ENCODE results near the gene KLHDC7B. TPM values are rescaled to one million over a fixed set of nuclear protein-coding genes. Genes with fewer than 3 reads are reported as not detected.

KLHDC7B gene
- total RNA-seq, 1 experiment from 2014 or later = 1.6 TPM

DNA sequence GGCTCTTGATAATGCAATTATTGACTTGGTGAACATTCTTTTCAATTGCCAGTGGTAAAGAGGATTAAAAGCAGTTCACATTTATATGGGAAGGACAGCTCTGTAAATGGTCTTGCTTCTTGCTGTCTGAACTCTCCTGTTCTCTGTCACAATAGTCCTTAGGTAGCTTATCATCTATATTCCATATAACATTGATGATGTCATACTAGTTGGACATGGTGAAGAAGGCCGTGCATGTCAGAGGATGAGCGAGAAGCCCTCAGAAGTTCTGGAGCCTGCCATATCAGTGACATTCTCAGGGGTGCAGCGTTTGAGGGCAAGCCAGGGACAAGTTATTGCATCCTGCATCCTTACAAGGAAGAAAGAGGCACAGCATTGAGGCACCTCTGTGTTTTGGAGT is 39.5 kb downstream of the KLHDC7B start:
- H3K27me3 ChIP-seq (replicated peaks; ENCODE audit: insufficient read depth, low read depth, low read length, poor library complexity) = peaks cover 3% of the 10 kb centered on the region
- no peak overlapping the region for H3K4me3 ChIP-seq (ENCODE audit: low read depth, low read length, poor library complexity, severe bottlenecking)
- H3K36me3 ChIP-seq (ENCODE audit: insufficient read depth, low read length, poor library complexity, severe bottlenecking) = no peaks in the 10 kb centered on the region
- H3K27ac ChIP-seq (ENCODE audit: low read depth, low read length, poor library complexity, severe bottlenecking) = no peak overlapping the region
- DNase-seq (ENCODE audit: low spot score) = no peak
- POLR2A ChIA-PET (ENCODE audit: low non-redundant PET) = no interaction called here
- no TSS peak for BruUV-seq (replicated peaks)
- no peaks in the 10 kb centered on the region for H3K4me1 ChIP-seq (ENCODE audit: insufficient read depth, low read length, poor library complexity, severe bottlenecking)
- H3K9me3 ChIP-seq (ENCODE audit: low read depth, low read length, poor library complexity, severe bottlenecking) = no peaks in the 10 kb centered on the region
- intact Hi-C loops (cut with micrococcal nuclease; ENCODE audit: unreplicated experiment) = no loop called here
- TF ChIP-seq, protein P1, sequence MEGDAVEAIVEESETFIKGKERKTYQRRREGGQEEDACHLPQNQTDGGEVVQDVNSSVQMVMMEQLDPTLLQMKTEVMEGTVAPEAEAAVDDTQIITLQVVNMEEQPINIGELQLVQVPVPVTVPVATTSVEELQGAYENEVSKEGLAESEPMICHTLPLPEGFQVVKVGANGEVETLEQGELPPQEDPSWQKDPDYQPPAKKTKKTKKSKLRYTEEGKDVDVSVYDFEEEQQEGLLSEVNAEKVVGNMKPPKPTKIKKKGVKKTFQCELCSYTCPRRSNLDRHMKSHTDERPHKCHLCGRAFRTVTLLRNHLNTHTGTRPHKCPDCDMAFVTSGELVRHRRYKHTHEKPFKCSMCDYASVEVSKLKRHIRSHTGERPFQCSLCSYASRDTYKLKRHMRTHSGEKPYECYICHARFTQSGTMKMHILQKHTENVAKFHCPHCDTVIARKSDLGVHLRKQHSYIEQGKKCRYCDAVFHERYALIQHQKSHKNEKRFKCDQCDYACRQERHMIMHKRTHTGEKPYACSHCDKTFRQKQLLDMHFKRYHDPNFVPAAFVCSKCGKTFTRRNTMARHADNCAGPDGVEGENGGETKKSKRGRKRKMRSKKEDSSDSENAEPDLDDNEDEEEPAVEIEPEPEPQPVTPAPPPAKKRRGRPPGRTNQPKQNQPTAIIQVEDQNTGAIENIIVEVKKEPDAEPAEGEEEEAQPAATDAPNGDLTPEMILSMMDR (conservative IDR thresholded peaks at IDR 0.05; ENCODE audit: low read depth, low read length) = no peak
- no peak for TF ChIP-seq EZH2 (IDR thresholded peaks at IDR 0.05; ENCODE audit: borderline replicate concordance, low read depth, low read length, poor library complexity, severe bottlenecking)
- CTCF ChIA-PET = no interaction called here

DNA sequence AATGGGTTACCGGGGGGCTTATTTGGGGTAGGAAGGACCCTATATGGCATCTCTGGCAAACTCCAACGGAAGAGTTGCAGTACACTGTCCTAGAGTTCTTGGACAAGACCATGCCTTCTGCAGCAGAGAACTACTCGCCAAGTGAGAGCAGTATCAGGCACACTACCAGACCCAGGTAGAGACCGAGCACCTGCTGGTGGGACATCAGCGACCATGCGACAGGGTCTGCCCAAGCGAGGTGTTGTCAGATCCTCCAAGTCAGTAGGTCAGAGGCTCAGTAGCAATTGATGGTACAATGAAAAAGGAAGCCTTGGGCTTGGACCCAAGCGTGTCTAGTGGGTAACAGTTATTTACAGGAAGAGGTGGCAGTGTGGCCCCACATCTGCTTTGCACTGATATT is 40.1 kb downstream of the KLHDC7B start:
- intact Hi-C loops (cut with micrococcal nuclease; ENCODE audit: unreplicated experiment) = no loop called here
- CTCF ChIA-PET = no interaction called here
- TF ChIP-seq EZH2 (IDR thresholded peaks at IDR 0.05; ENCODE audit: borderline replicate concordance, low read depth, low read length, poor library complexity, severe bottlenecking) = no peak
- TF ChIP-seq, protein P1 (conservative IDR thresholded peaks at IDR 0.05; ENCODE audit: low read depth, low read length) = no peak
- Histone ChIP-seq H3K9me3 (ENCODE audit: low read depth, low read length, poor library complexity, severe bottlenecking) (no peaks in the 10 kb centered on the region), H3K36me3 (ENCODE audit: insufficient read depth, low read length, poor library complexity, severe bottlenecking) (no peaks in the 10 kb centered on the region), H3K4me3 (ENCODE audit: low read depth, low read length, poor library complexity, severe bottlenecking) (no peak overlapping the region), H3K27me3 (replicated peaks; ENCODE audit: insufficient read depth, low read depth, low read length, poor library complexity) (peaks cover 4% of the 10 kb centered on the region), H3K27ac (ENCODE audit: low read depth, low read length, poor library complexity, severe bottlenecking) (no peak overlapping the region), H3K4me1 (ENCODE audit: insufficient read depth, low read length, poor library complexity, severe bottlenecking) (no peaks in the 10 kb centered on the region)
- POLR2A ChIA-PET (ENCODE audit: low non-redundant PET) = no interaction called here
- DNase-seq (ENCODE audit: low spot score) = no peak
- no TSS peak for BruUV-seq (replicated peaks)

DNA sequence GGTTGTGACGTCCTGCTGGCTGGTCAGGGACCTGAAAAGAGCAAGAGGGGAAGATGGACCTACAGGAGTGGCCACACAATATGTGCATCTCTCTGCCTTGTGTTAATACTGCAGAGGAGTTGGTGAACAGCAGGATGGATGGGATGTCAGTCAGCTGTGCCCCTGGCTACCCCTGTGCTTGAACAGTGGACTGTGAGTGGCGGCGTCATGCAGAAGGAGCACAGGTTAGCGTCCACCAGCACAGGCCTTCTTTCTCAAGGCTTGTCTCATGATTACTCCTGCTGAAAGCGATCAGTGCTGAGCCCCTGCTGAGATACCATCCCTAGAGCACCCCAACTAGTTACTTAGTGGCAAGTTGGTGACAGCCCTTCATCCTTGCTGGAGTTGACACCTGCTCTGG is 40.7 kb downstream of the KLHDC7B start:
- no peak overlapping the region for H3K4me3 ChIP-seq (ENCODE audit: low read depth, low read length, poor library complexity, severe bottlenecking)
- no peak overlapping the region for H3K27ac ChIP-seq (ENCODE audit: low read depth, low read length, poor library complexity, severe bottlenecking)
- intact Hi-C loops (cut with micrococcal nuclease; ENCODE audit: unreplicated experiment) = no loop called here
- no peak for DNase-seq (ENCODE audit: low spot score)
- POLR2A ChIA-PET (ENCODE audit: low non-redundant PET) = no interaction called here
- no peaks in the 10 kb centered on the region for H3K4me1 ChIP-seq (ENCODE audit: insufficient read depth, low read length, poor library complexity, severe bottlenecking)
- no TSS peak for BruUV-seq (replicated peaks)
- no peaks in the 10 kb centered on the region for H3K9me3 ChIP-seq (ENCODE audit: low read depth, low read length, poor library complexity, severe bottlenecking)
- CTCF ChIA-PET = no interaction called here
- peaks cover 4% of the 10 kb centered on the region for H3K27me3 ChIP-seq (replicated peaks; ENCODE audit: insufficient read depth, low read depth, low read length, poor library complexity)
- TF ChIP-seq, protein P1 (conservative IDR thresholded peaks at IDR 0.05; ENCODE audit: low read depth, low read length) = no peak
- TF ChIP-seq EZH2 (IDR thresholded peaks at IDR 0.05; ENCODE audit: borderline replicate concordance, low read depth, low read length, poor library complexity, severe bottlenecking) = no peak
- H3K36me3 ChIP-seq (ENCODE audit: insufficient read depth, low read length, poor library complexity, severe bottlenecking) = no peaks in the 10 kb centered on the region

All from A673 (cell line).